Parathyroid adenoma (tissue), 2 donors: Measurements from ENCODE around the gene RSPO1.

Source experiments
- H2AFZ ChIP-seq: fragments of 300-600 bp; sonication (generic); one replicate; pipeline ENCODE4 v1.7.0; 2017; ENCODE audit warnings: antibody characterized with exemption, mild to moderate bottlenecking
- H3K27ac ChIP-seq: fragments of 300-600 bp; sonication (generic); one replicate; pipeline ENCODE4 v1.7.0; 2017
- H3K27me3 ChIP-seq: fragments of 300-600 bp; sonication (generic); one replicate; pipeline ENCODE4 v1.7.0; 2017; ENCODE audit warnings: low read length; ENCODE audit not compliant: control insufficient read depth, insufficient read depth
- H3K36me3 ChIP-seq: fragments of 300-600 bp; sonication (generic); one replicate; pipeline ENCODE4 v1.7.0; 2017; ENCODE audit warnings: low read length; ENCODE audit not compliant: control insufficient read depth, insufficient read depth
- H3K4me1 ChIP-seq: fragments of 300-600 bp; sonication (generic); one replicate; pipeline ENCODE4 v1.7.0; 2017; ENCODE audit warnings: control low read depth
- H3K4me2 ChIP-seq: fragments of 300-600 bp; sonication (generic); one replicate; pipeline ENCODE4 v1.7.0; 2017; ENCODE audit warnings: low read length
- H3K4me3 ChIP-seq: fragments of 300-600 bp; sonication (generic); one replicate; pipeline ENCODE4 v1.7.0; 2017; ENCODE audit warnings: low read depth, low read length
- H3K79me2 ChIP-seq: fragments of 300-600 bp; sonication (generic); one replicate; pipeline ENCODE4 v1.7.0; 2017; ENCODE audit warnings: control low read depth
- H3K9ac ChIP-seq: fragments of 300-600 bp; sonication (generic); one replicate; pipeline ENCODE4 v1.7.0; 2017; ENCODE audit warnings: mild to moderate bottlenecking
- H3K9me3 ChIP-seq: fragments of 300-600 bp; sonication (generic); one replicate; pipeline ENCODE4 v1.7.0; 2017; ENCODE audit warnings: low read length; ENCODE audit not compliant: control insufficient read depth
- TF ChIP-seq, protein P1 (sequence below): fragments of 300-600 bp; sonication (generic); IDR thresholded peaks from one replicate; pipeline ENCODE4 v1.7.0; 2017; ENCODE audit warnings: antibody characterized with exemption, mild to moderate bottlenecking
- donor health status: primary hyperparathyroidism.

Gene RSPO1

DNA sequence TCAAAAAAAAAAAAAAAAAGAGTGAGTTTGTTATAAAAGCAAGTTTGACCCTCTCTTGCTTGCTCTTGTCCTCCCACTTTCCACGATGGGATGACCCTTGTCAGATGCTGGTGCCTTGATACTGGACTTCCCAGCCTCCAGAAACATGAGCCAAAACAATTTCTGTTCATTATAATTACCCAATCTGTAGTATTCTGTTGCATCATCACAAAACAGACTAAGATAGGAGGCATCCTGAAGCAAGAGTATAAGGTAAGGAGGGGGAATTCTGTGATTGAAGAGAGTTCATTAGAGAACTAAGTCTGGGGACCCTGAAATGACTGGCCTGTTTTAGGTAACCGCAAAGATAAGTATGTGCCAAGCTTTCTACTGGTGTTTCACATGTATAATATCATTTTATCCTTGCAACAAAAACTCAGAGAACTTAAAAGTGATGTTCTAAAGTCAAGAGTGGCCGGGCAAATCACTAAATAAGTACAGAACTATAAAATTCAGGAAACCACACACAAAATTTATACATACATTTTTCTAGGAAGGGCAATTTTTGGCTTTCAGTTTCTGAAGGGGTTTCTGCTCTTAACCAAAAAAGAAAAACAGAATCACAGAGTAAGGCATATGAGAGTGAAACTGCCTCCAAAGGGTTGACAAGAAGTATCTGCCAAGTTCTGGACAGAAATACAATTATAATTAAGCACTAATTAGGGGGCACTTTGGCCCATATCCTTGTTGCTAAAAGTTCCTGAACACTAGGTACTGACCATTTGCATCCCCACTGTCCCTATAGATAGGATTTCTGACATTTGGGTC, 64.0 kb downstream of the RSPO1 start:
- H3K27ac ChIP-seq: no peak overlapping the region
- no peaks in the 10 kb centered on the region for H3K36me3 ChIP-seq
- TF ChIP-seq, protein P1, sequence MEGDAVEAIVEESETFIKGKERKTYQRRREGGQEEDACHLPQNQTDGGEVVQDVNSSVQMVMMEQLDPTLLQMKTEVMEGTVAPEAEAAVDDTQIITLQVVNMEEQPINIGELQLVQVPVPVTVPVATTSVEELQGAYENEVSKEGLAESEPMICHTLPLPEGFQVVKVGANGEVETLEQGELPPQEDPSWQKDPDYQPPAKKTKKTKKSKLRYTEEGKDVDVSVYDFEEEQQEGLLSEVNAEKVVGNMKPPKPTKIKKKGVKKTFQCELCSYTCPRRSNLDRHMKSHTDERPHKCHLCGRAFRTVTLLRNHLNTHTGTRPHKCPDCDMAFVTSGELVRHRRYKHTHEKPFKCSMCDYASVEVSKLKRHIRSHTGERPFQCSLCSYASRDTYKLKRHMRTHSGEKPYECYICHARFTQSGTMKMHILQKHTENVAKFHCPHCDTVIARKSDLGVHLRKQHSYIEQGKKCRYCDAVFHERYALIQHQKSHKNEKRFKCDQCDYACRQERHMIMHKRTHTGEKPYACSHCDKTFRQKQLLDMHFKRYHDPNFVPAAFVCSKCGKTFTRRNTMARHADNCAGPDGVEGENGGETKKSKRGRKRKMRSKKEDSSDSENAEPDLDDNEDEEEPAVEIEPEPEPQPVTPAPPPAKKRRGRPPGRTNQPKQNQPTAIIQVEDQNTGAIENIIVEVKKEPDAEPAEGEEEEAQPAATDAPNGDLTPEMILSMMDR: no peak
- no peaks in the 10 kb centered on the region for H3K79me2 ChIP-seq
- no peak overlapping the region for H3K9ac ChIP-seq
- no peaks in the 10 kb centered on the region for H3K9me3 ChIP-seq
- H3K4me3 ChIP-seq: no peak overlapping the region
- H3K27me3 ChIP-seq: no peaks in the 10 kb centered on the region
- no peak overlapping the region for H2AFZ ChIP-seq
- H3K4me2 ChIP-seq: no peak overlapping the region
- H3K4me1 ChIP-seq: no peaks in the 10 kb centered on the region

DNA sequence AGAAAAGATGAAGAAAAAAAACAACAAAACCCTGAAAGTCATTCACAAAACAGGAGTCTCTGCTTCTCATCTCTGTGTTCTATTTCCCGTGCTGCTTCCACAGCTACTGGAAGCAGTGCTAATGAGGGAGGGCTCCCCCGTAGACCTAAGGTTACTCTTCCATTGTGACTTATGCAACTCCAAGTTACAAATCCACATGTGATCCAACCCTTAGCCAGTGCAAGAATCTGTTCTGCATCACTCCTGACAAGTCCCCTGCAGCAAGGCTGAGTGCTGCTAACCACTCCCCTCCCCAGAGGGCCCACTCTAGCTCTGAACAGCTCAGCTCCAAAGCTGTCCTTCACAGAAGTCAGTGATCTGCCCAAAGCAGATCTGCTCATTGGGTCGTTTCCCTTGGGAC, 67.7 kb downstream of the RSPO1 start:
- Histone ChIP-seq H3K9me3 (no peaks in the 10 kb centered on the region), H3K27ac (no peak overlapping the region), H3K27me3 (no peaks in the 10 kb centered on the region), H3K36me3 (no peaks in the 10 kb centered on the region), H3K9ac (no peak overlapping the region), H3K4me2 (no peak overlapping the region), H3K79me2 (no peaks in the 10 kb centered on the region), H3K4me1 (no peaks in the 10 kb centered on the region), H3K4me3 (no peak overlapping the region), H2AFZ (no peak overlapping the region)
- TF ChIP-seq, protein P1: no peak

DNA sequence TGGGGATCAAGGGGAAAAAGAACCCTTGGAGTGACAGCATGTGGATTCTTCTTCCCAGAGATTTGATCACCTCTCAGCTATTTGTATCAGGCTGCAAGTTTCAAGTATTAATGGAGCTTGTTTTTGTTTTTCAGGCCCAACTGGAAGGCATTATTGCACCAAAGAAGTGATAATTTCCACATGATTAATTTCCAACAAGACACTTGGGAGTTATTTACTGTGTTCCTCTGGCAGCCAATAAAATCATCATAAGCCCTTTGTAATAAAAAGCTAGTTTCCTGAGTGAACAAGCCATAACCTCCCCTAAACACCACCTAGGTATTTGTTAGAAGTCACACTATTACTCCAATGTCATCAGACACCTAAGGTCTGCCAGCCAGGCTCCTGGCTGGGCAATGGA, 69.8 kb downstream of the RSPO1 start:
- H3K27ac ChIP-seq: no peak overlapping the region
- H3K79me2 ChIP-seq: no peaks in the 10 kb centered on the region
- no peaks in the 10 kb centered on the region for H3K27me3 ChIP-seq
- no peak overlapping the region for H3K9ac ChIP-seq
- H3K9me3 ChIP-seq: no peaks in the 10 kb centered on the region
- no peaks in the 10 kb centered on the region for H3K4me1 ChIP-seq
- H3K4me2 ChIP-seq: no peak overlapping the region
- no peak overlapping the region for H3K4me3 ChIP-seq
- H3K36me3 ChIP-seq: no peaks in the 10 kb centered on the region
- TF ChIP-seq, protein P1: no peak
- H2AFZ ChIP-seq: no peak overlapping the region

DNA sequence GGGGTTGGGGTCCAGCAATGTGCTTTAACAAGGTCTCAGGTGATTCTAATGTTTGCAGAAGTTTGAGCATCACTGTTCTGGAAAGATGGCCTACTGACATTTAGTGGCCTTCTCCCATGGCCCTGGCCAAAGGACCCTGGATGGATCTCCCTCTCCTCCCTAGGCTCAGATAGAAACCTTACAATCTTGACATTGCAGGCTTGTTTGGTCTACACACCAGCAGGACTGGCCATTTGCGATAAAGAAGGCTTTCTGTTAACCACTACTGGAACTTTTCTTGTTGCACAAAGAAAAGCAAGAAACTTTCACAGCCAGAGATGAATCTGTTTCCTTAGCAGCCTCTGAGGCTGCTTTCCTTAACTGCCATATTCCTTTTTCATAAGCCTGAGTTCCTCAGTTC, 71.7 kb downstream of the RSPO1 start:
- Histone ChIP-seq H3K4me3 (no peak overlapping the region), H3K36me3 (no peaks in the 10 kb centered on the region), H3K9ac (no peak overlapping the region), H3K4me2 (no peak overlapping the region), H3K9me3 (no peaks in the 10 kb centered on the region), H2AFZ (no peak overlapping the region), H3K27me3 (no peaks in the 10 kb centered on the region), H3K4me1 (no peaks in the 10 kb centered on the region), H3K27ac (no peak overlapping the region), H3K79me2 (no peaks in the 10 kb centered on the region)
- TF ChIP-seq, protein P1: no peak
